Mesendoderm (in vitro differentiated cells): Measurements from ENCODE around the gene STK33. TPM values are rescaled to one million over a fixed set of nuclear protein-coding genes. Genes with fewer than 3 reads are reported as not detected.

Experiments used
- DNase-seq: peaks from one replicate; pipeline ENCODE4 v3.0.0; 2013
- H2AK5ac ChIP-seq: 2 replicates; pipeline ENCODE4 v1.6.1; 2013; ENCODE audit warnings: low read length, inconsistent platforms
- H2BK120ac ChIP-seq: 2 replicates; pipeline ENCODE4 v1.6.1; 2013; ENCODE audit warnings: low read depth, mild to moderate bottlenecking, low read length, moderate library complexity, mixed read lengths
- H2BK15ac ChIP-seq: replicated peaks from 2 replicates; pipeline ENCODE4 v1.6.1; 2013; ENCODE audit warnings: low read depth, mild to moderate bottlenecking, moderate library complexity
- H2BK5ac ChIP-seq: 2 replicates; pipeline ENCODE4 v1.6.1; 2013; ENCODE audit warnings: low read length, inconsistent platforms
- H3K18ac ChIP-seq: 2 replicates; pipeline ENCODE4 v1.6.1; 2013; ENCODE audit warnings: mild to moderate bottlenecking, low read length, mixed read lengths
- H3K23ac ChIP-seq: one replicate; pipeline ENCODE4 v1.6.1; 2013; ENCODE audit warnings: low read length
- H3K27ac ChIP-seq: 2 replicates; pipeline ENCODE4 v1.5.1; 2013; ENCODE audit warnings: low read depth, mild to moderate bottlenecking, inconsistent platforms, low read length, moderate library complexity
- H3K27me3 ChIP-seq: 2 replicates; pipeline ENCODE4 v1.6.1; 2013; ENCODE audit warnings: low read length, control low read depth, mild to moderate bottlenecking, inconsistent platforms; ENCODE audit not compliant: insufficient read depth, poor library complexity
- H3K36me3 ChIP-seq: 2 replicates; pipeline ENCODE4 v1.6.1; 2013; ENCODE audit warnings: low read length, inconsistent platforms; ENCODE audit not compliant: control insufficient read depth, insufficient read depth
- H3K4ac ChIP-seq: one replicate; pipeline ENCODE4 v1.6.1; 2013; ENCODE audit warnings: low read depth, mild to moderate bottlenecking, low read length, moderate library complexity
- H3K4me1 ChIP-seq: 2 replicates; pipeline ENCODE4 v1.6.1; 2013; ENCODE audit warnings: low read depth, low read length, inconsistent platforms; ENCODE audit not compliant: control insufficient read depth
- H3K4me2 ChIP-seq: 2 replicates; pipeline ENCODE4 v1.6.1; 2013; ENCODE audit warnings: low read length
- H3K4me3 ChIP-seq: 2 replicates; pipeline ENCODE4 v1.5.1; 2013; ENCODE audit warnings: mild to moderate bottlenecking, low read length
- H3K56ac ChIP-seq: one replicate; pipeline ENCODE4 v1.6.1; 2013; ENCODE audit warnings: low read length
- H3K79me1 ChIP-seq: 2 replicates; pipeline ENCODE4 v1.6.1; 2013; ENCODE audit warnings: low read length, inconsistent platforms
- H3K79me2 ChIP-seq: 2 replicates; pipeline ENCODE4 v1.6.1; 2013; ENCODE audit warnings: mild to moderate bottlenecking, low read length; ENCODE audit not compliant: control insufficient read depth, insufficient read depth
- H3K9ac ChIP-seq: 2 replicates; pipeline ENCODE4 v1.6.1; 2013; ENCODE audit warnings: low read length, inconsistent platforms
- H4K5ac ChIP-seq: one replicate; pipeline ENCODE4 v1.6.1; 2013; ENCODE audit warnings: low read length
- H4K8ac ChIP-seq: one replicate; pipeline ENCODE4 v1.6.1; 2013; ENCODE audit warnings: low read depth, mild to moderate bottlenecking, control low read depth, low read length, moderate library complexity
- WGBS: extraction: QIAGEN DNeasy Blood & Tissue Kit; methylation state at CpG from one replicate; pipeline ENCODE4 v1.1.7; 2013; ENCODE audit warnings: low lambda C conversion rate, missing lambda C conversion rate; ENCODE audit not compliant: insufficient coverage; ENCODE audit errors: extremely low coverage; 5-methylcytosine and 5-hydroxymethylcytosine counted together
- polyA plus RNA-seq, 2 experiments: library from polyadenylated mRNA; stranded (reverse); fragments of 200-250 nt; gene quantifications; one replicate each; pipeline ENCODE4 v1.2.3, GENCODE V29; 2013

The STK33 gene
- polyA plus RNA-seq (2013, experiment 1 of 2), result 17.0 TPM
- 17.3 TPM for polyA plus RNA-seq (2013, experiment 2 of 2)

GRCh38 chr11:8593935-8594909 lies at the start of gene STK33:
STK33 (minus strand) TSS chr11:8594228; CDS start chr11:8474905, 119,323 bp downstream.
- Histone ChIP-seq H3K36me3 (no peaks in the 10 kb centered on the region), H3K4me1 (peaks cover 3% of the 10 kb centered on the region), H3K79me2 (no peaks in the 10 kb centered on the region), H2BK15ac (no peak within 1 kb of the TSS), H4K8ac (no peak within 1 kb of the TSS), H3K79me1 (no peaks in the 10 kb centered on the region), H2BK5ac (no peak within 1 kb of the TSS), H3K27me3 (no peaks in the 10 kb centered on the region), H3K27ac (no peak within 1 kb of the TSS), H2BK120ac (no peak within 1 kb of the TSS), H3K18ac (peak within 1 kb of the TSS; percentile 25), H3K23ac (peak within 1 kb of the TSS; percentile 25), H4K5ac (peak within 1 kb of the TSS; percentile 33), H2AK5ac (no peak within 1 kb of the TSS), H3K56ac (peak within 1 kb of the TSS; percentile 91), H3K4me2 (peak within 1 kb of the TSS; percentile 88), H3K9ac (peak within 1 kb of the TSS; percentile 87), H3K4me3 (peak within 1 kb of the TSS; percentile 58), H3K4ac (no peak within 1 kb of the TSS)
- DNase-seq, result peak; percentile 82
- no CpG with 5 or more reads among the region's 55 CpGs for WGBS

GRCh38 chr11:8642196-8642841 lies 48.3 kb upstream of the STK33 start:
- no peak overlapping the region for H3K56ac ChIP-seq
- no peak overlapping the region for H3K4ac ChIP-seq
- no peak overlapping the region for H2BK5ac ChIP-seq
- H2AK5ac ChIP-seq, result no peak overlapping the region
- no peak overlapping the region for H2BK120ac ChIP-seq
- H3K79me1 ChIP-seq, result no peaks in the 10 kb centered on the region
- no peak overlapping the region for H3K27ac ChIP-seq
- H3K9ac ChIP-seq, result no peak overlapping the region
- H3K36me3 ChIP-seq, result no peaks in the 10 kb centered on the region
- no peak for DNase-seq
- WGBS, result no CpG with 5 or more reads among the region's 5 CpGs
- no peaks in the 10 kb centered on the region for H3K4me1 ChIP-seq
- no peaks in the 10 kb centered on the region for H3K27me3 ChIP-seq
- no peak overlapping the region for H3K23ac ChIP-seq
- H4K8ac ChIP-seq, result no peak overlapping the region
- no peak overlapping the region for H2BK15ac ChIP-seq
- H3K4me3 ChIP-seq, result no peak overlapping the region
- no peaks in the 10 kb centered on the region for H3K79me2 ChIP-seq
- H3K4me2 ChIP-seq, result no peak overlapping the region
- no peak overlapping the region for H4K5ac ChIP-seq
- H3K18ac ChIP-seq, result no peak overlapping the region

GRCh38 chr11:8641332-8641731 lies 47.3 kb upstream of the STK33 start:
- Histone ChIP-seq H3K79me2 (no peaks in the 10 kb centered on the region), H3K27me3 (no peaks in the 10 kb centered on the region), H3K4ac (no peak overlapping the region), H3K4me3 (no peak overlapping the region), H3K9ac (no peak overlapping the region), H4K5ac (no peak overlapping the region), H3K23ac (no peak overlapping the region), H3K4me1 (no peaks in the 10 kb centered on the region), H2BK5ac (no peak overlapping the region), H2AK5ac (no peak overlapping the region), H2BK15ac (no peak overlapping the region), H2BK120ac (no peak overlapping the region), H3K4me2 (no peak overlapping the region), H3K79me1 (no peaks in the 10 kb centered on the region), H4K8ac (no peak overlapping the region), H3K36me3 (no peaks in the 10 kb centered on the region), H3K18ac (no peak overlapping the region), H3K27ac (no peak overlapping the region), H3K56ac (no peak overlapping the region)
- WGBS, result no CpG with 5 or more reads among the region's 2 CpGs
- DNase-seq, result no peak

- no peaks in the 10 kb centered on the region for H3K79me1 ChIP-seq
- no peaks in the 10 kb centered on the region for H3K4me1 ChIP-seq
- peak; percentile 28 for DNase-seq
- H3K4me3 ChIP-seq, result no peak overlapping the region
- no peaks in the 10 kb centered on the region for H3K79me2 ChIP-seq
- no peak overlapping the region for H3K23ac ChIP-seq
- H4K8ac ChIP-seq, result no peak overlapping the region
- H2BK120ac ChIP-seq, result no peak overlapping the region
- no peak overlapping the region for H3K4ac ChIP-seq
- no peaks in the 10 kb centered on the region for H3K36me3 ChIP-seq
- WGBS, result no CpG with 5 or more reads among the region's 5 CpGs
- no peak overlapping the region for H2AK5ac ChIP-seq
- H4K5ac ChIP-seq, result no peak overlapping the region
- no peak overlapping the region for H3K27ac ChIP-seq
- H2BK15ac ChIP-seq, result no peak overlapping the region
- H3K56ac ChIP-seq, result peak overlapping the region; percentile 52
- no peaks in the 10 kb centered on the region for H3K27me3 ChIP-seq
- H3K4me2 ChIP-seq, result no peak overlapping the region
- no peak overlapping the region for H3K9ac ChIP-seq
- H3K18ac ChIP-seq, result no peak overlapping the region
- H2BK5ac ChIP-seq, result no peak overlapping the region
Measured at GRCh38 chr11:8640267-8640906, 46.4 kb upstream of the STK33 start.

GRCh38 chr11:8639655-8640054 lies 45.6 kb upstream of the STK33 start:
- H3K56ac ChIP-seq, result no peak overlapping the region

More at GRCh38 chr11:8639655-8640054, 45.6 kb upstream of the STK33 start:
- Histone ChIP-seq H3K18ac (no peak overlapping the region), H4K8ac (no peak overlapping the region), H4K5ac (no peak overlapping the region), H2BK15ac (no peak overlapping the region), H3K9ac (no peak overlapping the region), H3K27me3 (no peaks in the 10 kb centered on the region), H3K79me2 (no peaks in the 10 kb centered on the region), H3K4me3 (no peak overlapping the region), H3K23ac (no peak overlapping the region), H3K4ac (no peak overlapping the region), H2AK5ac (no peak overlapping the region), H3K27ac (no peak overlapping the region), H2BK5ac (no peak overlapping the region), H2BK120ac (no peak overlapping the region), H3K79me1 (no peaks in the 10 kb centered on the region), H3K4me2 (no peak overlapping the region), H3K36me3 (no peaks in the 10 kb centered on the region), H3K4me1 (no peaks in the 10 kb centered on the region)
- no peak for DNase-seq
- no CpG with 5 or more reads among the region's 3 CpGs for WGBS
